Measurements from ENCODE around the gene TUBA4A. TPM values are rescaled to one million over a fixed set of nuclear protein-coding genes. Genes with fewer than 3 reads are reported as not detected.

Gene TUBA4A
- polyA plus RNA-seq, 1 experiment: 23.0 TPM

DNA sequence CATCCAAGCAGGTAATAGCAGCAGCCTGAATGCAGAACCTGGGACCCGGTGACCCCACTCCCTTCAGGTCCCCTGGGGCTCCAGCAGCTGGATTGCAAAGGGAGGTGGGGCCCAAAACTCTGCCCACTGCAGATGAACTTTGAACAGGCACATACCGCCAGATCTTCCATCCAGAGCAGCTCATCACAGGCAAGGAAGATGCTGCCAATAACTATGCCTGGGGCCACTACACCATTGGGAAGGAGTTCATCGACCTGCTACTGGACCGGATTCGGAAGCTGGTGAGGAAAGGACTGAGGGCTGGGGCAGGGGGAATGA is 16.3 kb upstream of the TUBA4A start:
- no peak for DNase-seq (ENCODE audit: low read depth)
- no peaks in the 10 kb centered on the region for H3K36me3 ChIP-seq (ENCODE audit: control insufficient read depth, insufficient read depth, low read length)
- H3K27me3 ChIP-seq (ENCODE audit: control insufficient read depth, insufficient read depth, low read length): peaks cover 1% of the 10 kb centered on the region
- TF ChIP-seq, protein P1, sequence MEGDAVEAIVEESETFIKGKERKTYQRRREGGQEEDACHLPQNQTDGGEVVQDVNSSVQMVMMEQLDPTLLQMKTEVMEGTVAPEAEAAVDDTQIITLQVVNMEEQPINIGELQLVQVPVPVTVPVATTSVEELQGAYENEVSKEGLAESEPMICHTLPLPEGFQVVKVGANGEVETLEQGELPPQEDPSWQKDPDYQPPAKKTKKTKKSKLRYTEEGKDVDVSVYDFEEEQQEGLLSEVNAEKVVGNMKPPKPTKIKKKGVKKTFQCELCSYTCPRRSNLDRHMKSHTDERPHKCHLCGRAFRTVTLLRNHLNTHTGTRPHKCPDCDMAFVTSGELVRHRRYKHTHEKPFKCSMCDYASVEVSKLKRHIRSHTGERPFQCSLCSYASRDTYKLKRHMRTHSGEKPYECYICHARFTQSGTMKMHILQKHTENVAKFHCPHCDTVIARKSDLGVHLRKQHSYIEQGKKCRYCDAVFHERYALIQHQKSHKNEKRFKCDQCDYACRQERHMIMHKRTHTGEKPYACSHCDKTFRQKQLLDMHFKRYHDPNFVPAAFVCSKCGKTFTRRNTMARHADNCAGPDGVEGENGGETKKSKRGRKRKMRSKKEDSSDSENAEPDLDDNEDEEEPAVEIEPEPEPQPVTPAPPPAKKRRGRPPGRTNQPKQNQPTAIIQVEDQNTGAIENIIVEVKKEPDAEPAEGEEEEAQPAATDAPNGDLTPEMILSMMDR (IDR thresholded peaks at IDR 0.05; ENCODE audit: insufficient read depth, low read depth, low read length): no peak
- ChIA-PET POLR2A (no interaction called here), CTCF (interaction anchor here (2.0 kb wide), 1 partner anchor 8 kb away, joined by 11 read pairs; the partner anchor contains the start of gene DNAJB2)
- no peak overlapping the region for H3K4me3 ChIP-seq (ENCODE audit: low read depth, low read length)

- ChIA-PET POLR2A (no interaction called here), CTCF (interaction anchor here (2.0 kb wide), 1 partner anchor 9 kb away, joined by 11 read pairs; the partner anchor contains the start of gene DNAJB2)
Measured at GRCh38 chr2:219269362-219270054, 15.8 kb upstream of the TUBA4A start.

DNA sequence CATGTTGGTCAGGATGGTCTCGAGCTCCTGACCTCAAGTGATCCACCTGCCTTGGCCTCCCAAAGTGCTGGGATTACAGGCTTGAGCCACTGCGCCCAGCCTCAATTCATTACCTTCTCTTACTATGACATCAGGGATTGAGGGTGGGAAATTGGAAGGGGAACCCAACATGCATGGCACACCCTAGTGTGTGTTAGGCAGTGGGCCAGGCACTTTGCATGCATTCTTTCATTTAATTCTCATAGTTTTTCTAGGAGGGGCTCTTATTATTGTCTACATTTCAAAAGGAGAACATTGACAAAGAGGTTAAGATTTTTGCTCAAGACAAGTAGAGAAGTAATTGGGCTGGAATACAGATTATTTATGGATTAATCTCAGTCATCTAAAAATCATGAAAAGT is 14.6 kb upstream of the TUBA4A start:
- no peaks in the 10 kb centered on the region for H3K36me3 ChIP-seq (ENCODE audit: control insufficient read depth, insufficient read depth, low read length)
- no peak overlapping the region for H3K4me3 ChIP-seq (ENCODE audit: low read depth, low read length)
- TF ChIP-seq, protein P1 (IDR thresholded peaks at IDR 0.05; ENCODE audit: insufficient read depth, low read depth, low read length): no peak
- H3K27me3 ChIP-seq (ENCODE audit: control insufficient read depth, insufficient read depth, low read length): peaks cover 3% of the 10 kb centered on the region
- POLR2A ChIA-PET: no interaction called here
- CTCF ChIA-PET: interaction anchor here (1.5 to 2.0 kb wide), 3 partner anchors 9 to 10 kb away, joined by 4 to 11 read pairs (median 5); partner anchors contain the start of gene DNAJB2
- no peak for DNase-seq (ENCODE audit: low read depth)

More at GRCh38 chr2:219269362-219270054, 15.8 kb upstream of the TUBA4A start:
- DNase-seq (ENCODE audit: low read depth): no peak
- TF ChIP-seq, protein P1 (IDR thresholded peaks at IDR 0.05; ENCODE audit: insufficient read depth, low read depth, low read length): no peak
- Histone ChIP-seq H3K4me3 (ENCODE audit: low read depth, low read length) (no peak overlapping the region), H3K27me3 (ENCODE audit: control insufficient read depth, insufficient read depth, low read length) (peaks cover 1% of the 10 kb centered on the region), H3K36me3 (ENCODE audit: control insufficient read depth, insufficient read depth, low read length) (no peaks in the 10 kb centered on the region)

GRCh38 chr2:219266886-219267285 is 13.2 kb upstream of the TUBA4A start:
- TF ChIP-seq, protein P1 (IDR thresholded peaks at IDR 0.05; ENCODE audit: insufficient read depth, low read depth, low read length): no peak
- no peaks in the 10 kb centered on the region for H3K36me3 ChIP-seq (ENCODE audit: control insufficient read depth, insufficient read depth, low read length)

DNA sequence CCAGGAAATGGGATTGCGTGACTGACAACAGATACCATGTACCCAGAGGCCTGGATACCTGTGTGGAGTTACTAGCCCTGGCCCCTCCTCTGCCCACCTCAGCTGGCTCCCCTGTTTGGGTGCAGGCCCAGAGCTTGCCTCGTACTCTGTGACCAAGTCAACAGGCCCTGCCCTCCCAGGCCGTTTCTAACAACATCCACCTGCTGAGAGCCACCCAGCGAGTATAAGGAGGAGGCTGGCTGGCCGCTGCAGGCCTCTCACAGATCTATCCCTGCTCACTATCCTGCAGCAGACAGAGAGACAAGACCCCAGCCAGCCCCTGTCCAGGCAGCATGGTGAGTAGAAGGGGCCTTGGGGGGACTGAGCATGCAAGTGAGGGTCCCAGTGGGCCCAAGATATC is 12.5 kb upstream of the TUBA4A start:
- no peak for DNase-seq (ENCODE audit: low read depth)
- Histone ChIP-seq H3K4me3 (ENCODE audit: low read depth, low read length) (no peak overlapping the region), H3K27me3 (ENCODE audit: control insufficient read depth, insufficient read depth, low read length) (peaks cover 3% of the 10 kb centered on the region), H3K36me3 (ENCODE audit: control insufficient read depth, insufficient read depth, low read length) (no peaks in the 10 kb centered on the region)
- CTCF ChIA-PET: interaction anchor here (0.6 to 1.3 kb wide), 2 partner anchors 10 to 189 kb away, joined by 3 to 11 read pairs; no protein-coding TSS in a partner anchor
- POLR2A ChIA-PET: no interaction called here
- TF ChIP-seq, protein P1 (IDR thresholded peaks at IDR 0.05; ENCODE audit: insufficient read depth, low read depth, low read length): no peak

More at GRCh38 chr2:219266886-219267285, 13.2 kb upstream of the TUBA4A start:
- Histone ChIP-seq H3K4me3 (ENCODE audit: low read depth, low read length) (no peak overlapping the region), H3K27me3 (ENCODE audit: control insufficient read depth, insufficient read depth, low read length) (peaks cover 3% of the 10 kb centered on the region)
- POLR2A ChIA-PET: no interaction called here
- no peak for DNase-seq (ENCODE audit: low read depth)
- CTCF ChIA-PET: interaction anchor here (1.5 to 1.7 kb wide), 2 partner anchors 9 to 11 kb away, joined by 4 to 5 read pairs; no protein-coding TSS in a partner anchor
